Pancreas (tissue), 10 donors: ENCODE results near the gene ADAMTS9. TPM values are rescaled to one million over a fixed set of nuclear protein-coding genes. Genes with fewer than 3 reads are reported as not detected.

ENCODE experiments used
- ATAC-seq, 4 donors: fragments of 200-7000 bp; cut with Tn5 transposase; one replicate each; pipeline versions ENCODE4 v1.8.0 to v1.9.1; 2020; ENCODE audit warnings: mild to moderate bottlenecking in 4 of 4, moderate library complexity in 4 of 4
- DNase-seq, 6 donors: peaks; one replicate each; pipeline ENCODE4 v3.0.0-alpha.2; 2020
- FAIRE-seq: peaks from 2 replicates; lab custom pipeline; 2012; peaks lifted over from hg19 to GRCh38; lab: Jason Lieb, UNC
- H3K27ac ChIP-seq, 4 donors: fragments of 200-600 bp; sonication (generic); 1 replicate in 3 of 4; 2 replicates in 1 of 4; pipeline versions ENCODE4 v1.5.0 to v1.8.0; 2020
- H3K27me3 ChIP-seq, 4 donors: fragments of 200-600 bp; one replicate each; pipeline ENCODE4 v1.8.0; 2021
- H3K36me3 ChIP-seq, 3 donors: fragments of 200-600 bp; sonication (generic) in 1 of 3; one replicate each; pipeline versions ENCODE4 v1.5.0 to v1.8.0; 2020 to 2021
- H3K4me1 ChIP-seq, 3 donors: fragments of 200-600 bp; one replicate each; pipeline ENCODE4 v1.8.0; 2021
- H3K4me3 ChIP-seq, 4 donors: fragments of 200-600 bp; sonication (generic) in 2 of 4; one replicate each; pipeline versions ENCODE4 v1.5.0 to v1.8.0; 2020 to 2021
- H3K9me3 ChIP-seq, 4 donors: fragments of 200-600 bp; one replicate each; pipeline ENCODE4 v1.8.0; 2021
- WGBS, 2 donors: extraction: QIAGEN DNeasy Blood & Tissue Kit; methylation state at CpG; one replicate each; pipeline ENCODE4 v1.1.7; 2013; 5-methylcytosine and 5-hydroxymethylcytosine counted together
- intact Hi-C, 3 donors: fragments of 100-400 bp; cut with DNase I; formaldehyde crosslinking; loops; one replicate each; pipeline versions ENCODE4 v1.11.1 to v1.14.2; 2022
- polyA plus RNA-seq, 2 donors: library from polyadenylated mRNA; stranded (reverse); fragments of 200-250 nt; gene quantifications; one replicate each; pipeline ENCODE4 v1.2.3, GENCODE V29; 2013
- total RNA-seq, 6 donors: library from RNA; stranded (reverse); fragmentation: NEBNext Ultra II Directional in 4 of 6; extraction: Animal tissue kit (Norgen Biotek cat#: 25700) in 4 of 6; gene quantifications; one replicate each; pipeline versions ENCODE4 v1.2.1 to v1.2.4, GENCODE V29; 2021 to 2023
- TF ChIP-seq, protein P1 (sequence below), 4 donors: fragments of 200-600 bp; sonication (generic) in 3 of 4; IDR thresholded peaks; one replicate each; pipeline versions ENCODE4 v1.5.0 to v1.8.0; 2021; ENCODE audit warnings: antibody characterized with exemption in 4 of 4
- donor health status: healthy with polysubstance abuse.
- donor health status: DM: no; HTN: no; CAD: no; lungs with moderate emphysema.
- donor health status: DM: no; HTN: no; CAD: no.
- donor health status: control.
- donor health status: control.
- donor health status: Bipolar disorder and iron deficiency.
- donor health status: DM: yes; HTN: yes; CAD: no.
- donor health status: DM: no; HTN: no; CAD: no.
- donor health status: DM: no; HTN: no; CAD: no.
- donor health status: DM: yes; HTN: yes; CAD: no.

The ADAMTS9 gene
- total and polyA plus RNA-seq, 8 donors = 11.4 to 34.7 (median 16.2) TPM

DNA sequence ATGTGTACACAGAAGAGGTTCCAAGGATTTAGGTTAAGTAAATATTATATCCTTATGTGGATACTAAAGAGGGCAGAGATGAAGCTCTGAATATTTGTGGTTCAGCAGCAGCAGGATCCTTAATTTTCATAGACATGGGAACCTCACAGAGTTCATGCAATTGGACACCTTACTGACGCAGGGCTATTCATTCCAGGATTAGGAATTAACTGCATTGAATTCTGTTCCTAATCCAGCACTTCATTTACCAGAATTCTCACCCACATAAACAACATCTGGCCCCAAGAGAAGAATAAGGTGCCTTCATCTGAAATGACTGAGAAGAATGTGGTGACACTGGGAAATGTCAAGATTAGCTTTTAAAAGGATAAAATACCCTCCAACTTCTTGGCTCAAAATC lies 62.4 kb downstream of the ADAMTS9 start:
- no peaks in the 10 kb centered on the region for H3K27me3 ChIP-seq

DNA sequence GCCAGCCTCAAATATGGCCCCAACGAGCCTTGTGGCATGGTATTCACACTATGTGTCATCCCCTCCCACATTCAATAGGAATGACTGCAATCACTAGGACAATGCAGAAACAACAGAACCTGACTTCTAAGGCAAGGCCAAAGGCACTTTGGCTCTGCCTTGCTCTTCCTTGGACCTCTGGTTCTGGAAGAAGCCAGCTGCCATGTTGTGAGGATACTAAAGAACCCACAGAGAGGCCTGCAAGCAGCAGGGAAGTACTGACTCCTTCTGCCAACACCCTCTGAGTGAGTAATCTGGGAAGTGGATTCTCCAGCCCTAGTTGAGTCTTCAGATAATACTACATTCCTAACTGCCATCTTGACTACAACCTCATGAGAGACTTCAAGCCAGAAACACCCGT lies 64.7 kb downstream of the ADAMTS9 start:
- FAIRE-seq = no peak
- intact Hi-C loops = no loop called here
- Histone ChIP-seq H3K4me3 (no peak overlapping the region), H3K9me3 (no peaks in the 10 kb centered on the region), H3K27ac (no peak overlapping the region), H3K4me1 (no peaks in the 10 kb centered on the region), H3K27me3 (no peaks in the 10 kb centered on the region), H3K36me3 (peaks cover 0 to 7% (median 0%) of the 10 kb centered on the region in 3 donors)
- no peak for ATAC-seq
- no peak for DNase-seq
- TF ChIP-seq, protein P1, sequence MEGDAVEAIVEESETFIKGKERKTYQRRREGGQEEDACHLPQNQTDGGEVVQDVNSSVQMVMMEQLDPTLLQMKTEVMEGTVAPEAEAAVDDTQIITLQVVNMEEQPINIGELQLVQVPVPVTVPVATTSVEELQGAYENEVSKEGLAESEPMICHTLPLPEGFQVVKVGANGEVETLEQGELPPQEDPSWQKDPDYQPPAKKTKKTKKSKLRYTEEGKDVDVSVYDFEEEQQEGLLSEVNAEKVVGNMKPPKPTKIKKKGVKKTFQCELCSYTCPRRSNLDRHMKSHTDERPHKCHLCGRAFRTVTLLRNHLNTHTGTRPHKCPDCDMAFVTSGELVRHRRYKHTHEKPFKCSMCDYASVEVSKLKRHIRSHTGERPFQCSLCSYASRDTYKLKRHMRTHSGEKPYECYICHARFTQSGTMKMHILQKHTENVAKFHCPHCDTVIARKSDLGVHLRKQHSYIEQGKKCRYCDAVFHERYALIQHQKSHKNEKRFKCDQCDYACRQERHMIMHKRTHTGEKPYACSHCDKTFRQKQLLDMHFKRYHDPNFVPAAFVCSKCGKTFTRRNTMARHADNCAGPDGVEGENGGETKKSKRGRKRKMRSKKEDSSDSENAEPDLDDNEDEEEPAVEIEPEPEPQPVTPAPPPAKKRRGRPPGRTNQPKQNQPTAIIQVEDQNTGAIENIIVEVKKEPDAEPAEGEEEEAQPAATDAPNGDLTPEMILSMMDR (IDR thresholded peaks at IDR 0.05) = no peak
- WGBS, 2 donors = 53% methylated on average over 2 of the region's 2 CpGs

More for the DNA sequence above, 62.4 kb downstream of the ADAMTS9 start:
- H3K9me3 ChIP-seq = no peaks in the 10 kb centered on the region
- H3K4me1 ChIP-seq = no peaks in the 10 kb centered on the region
- WGBS, 2 donors = 75 to 83% methylated on average over 1 of the region's 1 CpG
- no peak for DNase-seq
- intact Hi-C loops = no loop called here
- H3K4me3 ChIP-seq = no peak overlapping the region
- H3K36me3 ChIP-seq = peaks cover 0 to 7% (median 0%) of the 10 kb centered on the region in 3 donors
- no peak overlapping the region for H3K27ac ChIP-seq
- no peak for FAIRE-seq
- no peak for ATAC-seq
- TF ChIP-seq, protein P1 (IDR thresholded peaks at IDR 0.05) = no peak

DNA sequence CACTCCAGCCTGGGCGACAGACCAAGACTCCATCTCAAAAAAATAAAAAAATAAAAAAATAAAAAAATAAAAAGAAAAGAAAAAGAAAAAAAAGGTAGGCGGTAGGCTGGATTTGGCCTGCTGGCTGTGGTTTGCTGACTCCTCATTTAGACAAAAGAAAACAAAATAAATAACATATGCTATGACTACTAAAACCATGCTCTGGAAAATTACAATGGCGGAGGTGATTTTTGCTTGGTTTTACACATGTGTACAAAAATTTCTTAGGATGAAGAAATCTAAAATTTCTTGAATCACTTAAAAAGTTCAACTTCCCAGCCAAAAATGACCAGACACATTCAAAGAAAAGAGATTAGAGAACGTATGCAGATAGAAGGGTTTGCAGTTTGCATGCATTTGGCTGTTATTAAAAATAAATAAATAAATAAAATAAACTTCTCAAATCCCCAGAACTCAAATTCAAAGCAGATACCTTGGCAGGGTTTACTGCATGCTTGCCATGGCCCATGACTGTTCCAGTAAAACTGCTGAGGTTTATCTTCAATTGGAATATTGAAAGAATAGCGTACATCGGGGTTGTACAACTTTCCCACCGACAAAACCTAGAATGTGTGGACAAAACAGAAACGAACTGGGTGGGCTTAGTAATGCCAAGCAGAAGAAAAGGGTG lies 65.9 kb downstream of the ADAMTS9 start:
- TF ChIP-seq, protein P1 (IDR thresholded peaks at IDR 0.05) = no peak
- peaks cover 0 to 7% (median 0%) of the 10 kb centered on the region in 3 donors for H3K36me3 ChIP-seq
- ATAC-seq = no peak
- no peak overlapping the region for H3K27ac ChIP-seq
- DNase-seq = no peak
- 90 to 95% methylated on average over 8 of the region's 8 CpGs for WGBS, 2 donors
- H3K4me3 ChIP-seq = no peak overlapping the region
- H3K27me3 ChIP-seq = no peaks in the 10 kb centered on the region
- FAIRE-seq = no peak
- intact Hi-C loops = no loop called here
- no peaks in the 10 kb centered on the region for H3K4me1 ChIP-seq
- H3K9me3 ChIP-seq = no peaks in the 10 kb centered on the region

DNA sequence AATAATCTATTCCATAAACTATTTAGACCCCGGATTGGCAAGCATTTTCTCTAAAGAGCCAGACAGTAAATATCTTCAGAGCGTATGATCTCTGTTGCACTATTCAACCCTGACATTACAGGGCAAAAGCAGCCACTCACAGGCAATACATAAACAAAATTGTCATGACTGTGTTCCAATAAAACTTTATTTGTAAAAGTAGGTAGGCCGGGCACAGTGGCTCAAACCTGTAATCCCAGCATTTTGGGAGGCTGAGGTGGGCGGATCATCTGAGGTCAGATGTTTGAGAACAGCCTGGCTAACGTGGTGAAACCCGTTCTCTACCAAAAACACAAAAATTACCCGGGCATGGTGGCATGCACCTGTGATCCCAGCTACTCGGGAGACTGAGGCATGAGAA lies 66.5 kb downstream of the ADAMTS9 start:
- H3K9me3 ChIP-seq = no peaks in the 10 kb centered on the region
- 94 to 97% methylated on average over 8 of the region's 8 CpGs for WGBS, 2 donors
- H3K4me3 ChIP-seq = no peak overlapping the region
- ATAC-seq = no peak
- TF ChIP-seq, protein P1 (IDR thresholded peaks at IDR 0.05) = no peak
- H3K27ac ChIP-seq = no peak overlapping the region
- H3K4me1 ChIP-seq = no peaks in the 10 kb centered on the region
- H3K27me3 ChIP-seq = no peaks in the 10 kb centered on the region
- FAIRE-seq = no peak
- peaks cover 0 to 7% (median 0%) of the 10 kb centered on the region in 3 donors for H3K36me3 ChIP-seq
- no peak for DNase-seq
- intact Hi-C loops = no loop called here

DNA sequence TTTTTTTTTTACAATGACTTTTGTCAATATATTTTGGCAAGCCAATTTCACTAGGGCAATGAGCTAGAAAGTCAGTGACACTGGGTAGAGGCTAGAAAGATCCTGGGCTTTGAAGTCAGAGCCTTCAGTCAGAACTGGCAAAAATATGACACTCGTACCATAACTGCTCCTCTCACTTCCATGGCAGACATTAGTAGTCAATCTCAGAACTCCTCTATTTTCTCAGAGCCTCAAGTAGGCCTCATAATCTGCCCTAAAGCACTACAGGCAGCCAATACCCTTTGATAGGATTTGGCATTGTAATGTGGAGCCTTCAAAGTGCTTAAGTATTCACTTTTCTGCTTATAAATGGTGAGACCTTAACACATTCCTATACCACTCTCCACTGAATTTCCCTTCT lies 67.8 kb downstream of the ADAMTS9 start:
- H3K9me3 ChIP-seq = no peaks in the 10 kb centered on the region
- no peak for FAIRE-seq
- no peak for DNase-seq
- H3K27me3 ChIP-seq = no peaks in the 10 kb centered on the region
- intact Hi-C loops = no loop called here
- H3K4me1 ChIP-seq = no peaks in the 10 kb centered on the region
- 87 to 100% methylated on average over 1 of the region's 1 CpG for WGBS, 2 donors
- no peak overlapping the region for H3K27ac ChIP-seq
- no peak overlapping the region for H3K4me3 ChIP-seq
- TF ChIP-seq, protein P1 (IDR thresholded peaks at IDR 0.05) = no peak
- H3K36me3 ChIP-seq = peaks cover 0 to 7% (median 0%) of the 10 kb centered on the region in 3 donors
- ATAC-seq = no peak
